Liver (tissue), 3 donors: ENCODE results near the gene RAG2.

Experiments used
- ATF3 ChIP-seq: IDR thresholded peaks from 2 replicates; pipeline ENCODE4 v1.6.1; 2016; ENCODE audit warnings: antibody characterized with exemption
- EGR1 ChIP-seq, 2 donors: IDR thresholded peaks; 2 replicates each; pipeline ENCODE4 v1.6.1; 2016 to 2018; ENCODE audit warnings: antibody characterized with exemption in 2 of 2, low read depth in 2 of 2
- GABPA ChIP-seq, 2 donors: IDR thresholded peaks in 1 of 2; conservative IDR thresholded peaks in 1 of 2; 2 replicates each; pipeline ENCODE4 v1.6.1; 2016; ENCODE audit warnings: antibody characterized with exemption in 2 of 2, mild to moderate bottlenecking in 1 of 2, moderate library complexity in 1 of 2
- MAX ChIP-seq: IDR thresholded peaks from 2 replicates; pipeline ENCODE4 v1.6.1; 2016; ENCODE audit warnings: antibody characterized with exemption
- NR2F2 ChIP-seq: IDR thresholded peaks from 2 replicates; pipeline ENCODE4 v1.6.1; 2016; ENCODE audit warnings: antibody characterized with exemption
- RAD21 ChIP-seq, 2 donors: IDR thresholded peaks; 2 replicates each; pipeline ENCODE4 v1.6.1; 2016; ENCODE audit warnings: antibody characterized with exemption in 2 of 2, mild to moderate bottlenecking in 2 of 2
- SP1 ChIP-seq: IDR thresholded peaks from 2 replicates; pipeline ENCODE4 v1.6.1; 2018; ENCODE audit warnings: antibody characterized with exemption, mild to moderate bottlenecking
- TAF1 ChIP-seq: conservative IDR thresholded peaks from 2 replicates; pipeline ENCODE4 v1.6.1; 2016; ENCODE audit warnings: antibody characterized with exemption, mild to moderate bottlenecking
- YY1 ChIP-seq: IDR thresholded peaks from 2 replicates; pipeline ENCODE4 v1.6.1; 2016; ENCODE audit warnings: antibody characterized with exemption, mild to moderate bottlenecking
- TF ChIP-seq, protein P1 (sequence below): fragments of 150-350 bp; IDR thresholded peaks from 2 replicates; pipeline ENCODE4 v1.5.1; 2017; ENCODE audit warnings: improper control_type of control experiment, low read depth, low read length; ENCODE audit not compliant: missing input control
- TF ChIP-seq, protein P2 (sequence below): IDR thresholded peaks from 2 replicates; pipeline ENCODE4 v1.6.1; 2016; ENCODE audit warnings: antibody characterized with exemption, mild to moderate bottlenecking
- donor health status: healthy.
- donor health status: healthy.

- no peak for TF ChIP-seq SP1
- TF ChIP-seq RAD21 (IDR thresholded peaks at IDR 0.05): no peak
- no peak for TF ChIP-seq NR2F2
- TF ChIP-seq MAX: no peak
- TF ChIP-seq, protein P1, sequence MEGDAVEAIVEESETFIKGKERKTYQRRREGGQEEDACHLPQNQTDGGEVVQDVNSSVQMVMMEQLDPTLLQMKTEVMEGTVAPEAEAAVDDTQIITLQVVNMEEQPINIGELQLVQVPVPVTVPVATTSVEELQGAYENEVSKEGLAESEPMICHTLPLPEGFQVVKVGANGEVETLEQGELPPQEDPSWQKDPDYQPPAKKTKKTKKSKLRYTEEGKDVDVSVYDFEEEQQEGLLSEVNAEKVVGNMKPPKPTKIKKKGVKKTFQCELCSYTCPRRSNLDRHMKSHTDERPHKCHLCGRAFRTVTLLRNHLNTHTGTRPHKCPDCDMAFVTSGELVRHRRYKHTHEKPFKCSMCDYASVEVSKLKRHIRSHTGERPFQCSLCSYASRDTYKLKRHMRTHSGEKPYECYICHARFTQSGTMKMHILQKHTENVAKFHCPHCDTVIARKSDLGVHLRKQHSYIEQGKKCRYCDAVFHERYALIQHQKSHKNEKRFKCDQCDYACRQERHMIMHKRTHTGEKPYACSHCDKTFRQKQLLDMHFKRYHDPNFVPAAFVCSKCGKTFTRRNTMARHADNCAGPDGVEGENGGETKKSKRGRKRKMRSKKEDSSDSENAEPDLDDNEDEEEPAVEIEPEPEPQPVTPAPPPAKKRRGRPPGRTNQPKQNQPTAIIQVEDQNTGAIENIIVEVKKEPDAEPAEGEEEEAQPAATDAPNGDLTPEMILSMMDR: no peak
- no peak for TF ChIP-seq TAF1
- no peak for TF ChIP-seq GABPA (IDR thresholded peaks at IDR 0.05 in 1 of 2, conservative IDR thresholded peaks at IDR 0.05 in 1 of 2)
- TF ChIP-seq YY1: no peak
- no peak for TF ChIP-seq EGR1 (IDR thresholded peaks at IDR 0.05; ENCODE audit: low read depth in 2 of 2)
- TF ChIP-seq, protein P2, sequence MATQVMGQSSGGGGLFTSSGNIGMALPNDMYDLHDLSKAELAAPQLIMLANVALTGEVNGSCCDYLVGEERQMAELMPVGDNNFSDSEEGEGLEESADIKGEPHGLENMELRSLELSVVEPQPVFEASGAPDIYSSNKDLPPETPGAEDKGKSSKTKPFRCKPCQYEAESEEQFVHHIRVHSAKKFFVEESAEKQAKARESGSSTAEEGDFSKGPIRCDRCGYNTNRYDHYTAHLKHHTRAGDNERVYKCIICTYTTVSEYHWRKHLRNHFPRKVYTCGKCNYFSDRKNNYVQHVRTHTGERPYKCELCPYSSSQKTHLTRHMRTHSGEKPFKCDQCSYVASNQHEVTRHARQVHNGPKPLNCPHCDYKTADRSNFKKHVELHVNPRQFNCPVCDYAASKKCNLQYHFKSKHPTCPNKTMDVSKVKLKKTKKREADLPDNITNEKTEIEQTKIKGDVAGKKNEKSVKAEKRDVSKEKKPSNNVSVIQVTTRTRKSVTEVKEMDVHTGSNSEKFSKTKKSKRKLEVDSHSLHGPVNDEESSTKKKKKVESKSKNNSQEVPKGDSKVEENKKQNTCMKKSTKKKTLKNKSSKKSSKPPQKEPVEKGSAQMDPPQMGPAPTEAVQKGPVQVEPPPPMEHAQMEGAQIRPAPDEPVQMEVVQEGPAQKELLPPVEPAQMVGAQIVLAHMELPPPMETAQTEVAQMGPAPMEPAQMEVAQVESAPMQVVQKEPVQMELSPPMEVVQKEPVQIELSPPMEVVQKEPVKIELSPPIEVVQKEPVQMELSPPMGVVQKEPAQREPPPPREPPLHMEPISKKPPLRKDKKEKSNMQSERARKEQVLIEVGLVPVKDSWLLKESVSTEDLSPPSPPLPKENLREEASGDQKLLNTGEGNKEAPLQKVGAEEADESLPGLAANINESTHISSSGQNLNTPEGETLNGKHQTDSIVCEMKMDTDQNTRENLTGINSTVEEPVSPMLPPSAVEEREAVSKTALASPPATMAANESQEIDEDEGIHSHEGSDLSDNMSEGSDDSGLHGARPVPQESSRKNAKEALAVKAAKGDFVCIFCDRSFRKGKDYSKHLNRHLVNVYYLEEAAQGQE: no peak
- TF ChIP-seq ATF3: no peak
These were observed 30.8 kb upstream of the RAG2 start for GRCh38 chr11:36628765-36629244.
